NCI-H1105 treated with DMSO at 0.1 percent for 48 hours (cell line): Measurements from ENCODE around the gene MTCH2.
"Not testable (repeated sequence)": the region's sequence is repeated elsewhere in the genome, so short reads cannot be mapped to it uniquely, and the experiment has no call there.

Experiments
- DNase-seq: peaks from one replicate; lab custom pipeline; 2025; lab: John Stamatoyannopoulos, UW

The MTCH2 gene

DNA sequence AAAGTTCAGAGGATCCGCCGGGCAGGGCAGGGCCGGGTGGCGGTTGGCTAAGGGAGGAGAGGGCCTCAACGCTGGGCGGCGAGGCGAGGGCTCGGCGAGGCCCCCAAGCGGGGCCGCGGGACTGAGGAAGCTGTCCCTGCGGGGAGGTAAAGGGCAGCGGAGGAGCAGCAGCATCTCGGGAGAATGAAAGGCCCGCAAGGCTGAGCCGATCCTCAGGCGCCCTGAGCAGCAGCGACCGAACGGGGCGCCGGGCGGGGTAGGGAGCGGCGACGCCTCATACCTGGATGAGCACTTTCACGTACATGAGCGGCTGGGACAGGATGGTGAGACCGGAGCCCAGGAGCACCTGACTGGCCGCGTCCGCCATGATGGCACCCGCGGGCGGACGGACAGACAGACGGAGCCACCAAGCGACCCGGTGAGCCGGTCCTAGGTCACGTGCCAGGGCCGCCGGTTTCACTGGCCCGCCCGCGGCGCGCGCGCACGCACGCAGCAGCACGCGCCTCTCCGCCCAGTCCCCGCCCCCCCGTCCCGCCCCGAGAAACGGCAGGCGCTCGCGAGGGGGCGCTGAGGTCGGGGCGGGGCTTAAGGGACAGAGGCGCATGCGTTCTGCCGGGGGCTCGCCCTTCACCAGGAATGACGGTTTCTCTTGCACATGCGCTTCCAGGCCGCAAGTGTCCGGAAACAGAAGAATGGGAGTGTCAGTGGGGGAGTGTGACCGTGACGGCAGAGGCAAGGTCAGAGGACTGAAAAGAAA is at the start of gene MTCH2:
Gene MTCH2, minus strand, starts transcription at position 461 of the 757 bp plus-strand sequence. Its CDS starts 94 bp downstream, at position 367.
- peak; percentile 96 for DNase-seq

DNA sequence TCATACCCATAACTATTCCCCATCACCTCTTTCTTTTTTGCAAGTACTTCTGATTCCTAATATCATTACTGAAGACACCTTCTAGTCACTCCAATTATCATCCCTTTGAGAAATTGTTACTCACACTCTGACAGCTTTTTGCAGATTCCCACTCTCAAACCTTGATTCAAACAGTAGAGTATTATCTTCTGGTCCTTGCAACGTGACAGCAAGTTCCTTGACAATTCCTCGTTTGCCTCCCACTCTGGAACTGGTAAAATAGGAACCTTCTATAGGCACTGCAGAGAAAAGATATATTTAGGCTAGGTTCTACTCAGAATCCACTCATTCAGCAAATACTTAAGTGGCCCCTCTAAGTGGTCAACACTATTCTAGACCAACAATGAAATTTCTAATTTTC is 49.6 kb upstream of the MTCH2 start:
- DNase-seq: no peak

DNA sequence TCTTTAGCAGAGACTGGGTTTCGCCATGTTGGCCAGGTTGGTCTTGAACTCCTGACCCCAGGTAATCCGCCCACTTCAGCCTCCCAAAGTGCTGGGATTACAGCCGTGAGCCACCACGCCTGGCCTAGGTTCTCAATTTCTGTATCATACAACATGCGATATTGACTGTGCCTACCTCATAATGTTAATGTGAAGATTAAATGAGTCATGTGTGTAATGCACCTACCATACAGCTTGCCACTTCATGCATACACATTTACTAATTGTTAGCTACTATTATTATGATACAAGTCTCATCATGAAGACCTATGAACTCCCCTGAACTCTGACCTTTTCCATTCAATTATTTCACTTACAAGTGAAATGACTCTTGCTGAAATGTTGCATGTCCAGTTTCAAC is 47.1 kb upstream of the MTCH2 start:
- no peak for DNase-seq

DNA sequence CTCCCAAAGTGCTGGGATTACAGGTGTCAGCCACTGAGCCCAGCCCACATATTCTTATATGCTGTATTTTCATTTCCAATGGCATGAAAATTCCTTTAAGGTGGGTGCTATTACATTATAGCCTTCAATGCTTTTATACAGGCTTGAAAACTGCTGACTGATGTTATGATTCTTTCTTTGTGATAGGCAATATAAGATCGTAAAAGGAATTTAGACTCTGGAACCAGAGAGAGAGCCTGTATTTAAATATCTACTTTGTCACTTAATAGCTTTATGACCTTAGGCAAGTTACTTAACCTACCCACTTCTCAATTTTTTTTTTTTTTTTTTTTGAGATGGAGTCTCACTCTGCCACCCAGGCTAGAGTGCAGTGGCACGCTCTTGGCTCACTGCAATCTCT is 46.6 kb upstream of the MTCH2 start:
- no peak for DNase-seq

DNA sequence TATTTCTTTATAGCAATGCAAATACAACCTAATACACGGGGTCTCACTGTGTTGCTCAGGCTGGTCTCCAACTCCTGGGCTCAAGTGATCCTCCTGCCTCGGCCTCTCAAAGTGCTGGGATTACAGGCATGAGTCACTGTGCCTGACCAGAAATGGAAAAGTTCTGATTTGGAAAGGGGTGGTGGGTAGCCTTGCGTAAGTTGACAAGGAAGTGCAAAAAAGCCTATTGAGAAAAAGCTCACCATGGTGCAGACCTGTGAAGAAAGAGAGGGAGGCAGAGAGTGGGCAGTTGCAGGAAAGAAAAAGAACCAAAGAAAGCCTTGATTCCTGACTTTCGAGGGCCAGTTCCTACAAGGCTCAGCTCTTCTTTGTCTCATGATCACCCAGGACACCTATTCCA is 45.8 kb upstream of the MTCH2 start:
- no peak for DNase-seq

DNA sequence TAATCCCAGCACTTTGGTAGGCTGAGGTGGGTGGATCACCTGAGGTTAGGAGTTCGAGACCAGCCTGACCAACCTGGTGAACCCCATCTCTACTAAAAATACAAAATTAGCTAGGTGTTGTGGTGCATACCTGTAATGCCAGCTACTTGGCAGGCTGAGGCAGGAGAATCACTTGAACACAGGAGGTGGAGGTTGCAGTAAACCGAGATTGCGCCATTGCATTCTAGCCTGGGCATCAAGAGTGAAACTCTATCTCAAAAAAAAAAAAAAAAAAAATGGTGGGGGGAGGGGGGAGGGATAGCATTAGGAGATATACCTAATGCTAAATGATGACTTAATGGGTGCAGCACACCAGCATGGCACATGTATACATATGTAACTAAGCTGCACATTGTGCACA is 44.3 kb upstream of the MTCH2 start:
- DNase-seq: not testable (repeated sequence)

DNA sequence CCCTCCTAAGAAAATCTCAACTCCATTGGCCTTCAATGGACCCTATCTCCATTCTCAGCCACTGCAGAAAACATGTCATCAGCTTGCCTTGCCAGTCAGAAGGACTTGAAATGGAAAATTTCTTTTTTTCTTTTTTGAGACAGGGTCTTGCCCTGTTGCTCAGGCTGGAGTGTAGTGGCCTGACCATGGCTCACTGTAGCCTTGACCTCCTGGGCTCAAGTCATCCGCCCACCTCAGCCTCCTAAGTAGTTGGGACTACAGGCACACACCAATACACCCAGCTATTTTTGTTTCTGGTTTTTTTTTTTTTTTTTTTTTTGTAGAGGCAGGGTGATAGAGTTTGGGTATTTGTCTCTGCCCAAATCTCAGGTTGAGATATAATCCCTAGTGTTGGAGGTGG is 43.8 kb upstream of the MTCH2 start:
- no peak for DNase-seq

DNA sequence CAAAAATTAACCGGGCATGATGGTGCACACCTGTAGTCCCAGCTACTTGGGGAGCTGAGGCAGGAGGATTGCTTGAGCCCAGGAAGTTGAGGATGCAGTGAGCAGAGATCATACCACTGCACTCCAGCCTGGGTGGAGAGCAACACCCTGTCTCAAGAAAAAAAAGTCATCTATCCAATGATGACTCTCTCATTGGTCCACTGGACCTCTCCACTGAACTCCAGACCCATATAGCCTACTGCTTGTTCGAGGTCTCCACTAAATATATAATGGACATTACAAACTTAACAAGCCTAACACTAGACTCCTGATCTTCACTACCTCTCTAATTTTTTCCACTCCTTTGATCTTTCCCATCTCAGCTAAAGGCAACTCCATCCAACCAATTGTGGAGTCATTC is 33.5 kb upstream of the MTCH2 start:
- DNase-seq: no peak

DNA sequence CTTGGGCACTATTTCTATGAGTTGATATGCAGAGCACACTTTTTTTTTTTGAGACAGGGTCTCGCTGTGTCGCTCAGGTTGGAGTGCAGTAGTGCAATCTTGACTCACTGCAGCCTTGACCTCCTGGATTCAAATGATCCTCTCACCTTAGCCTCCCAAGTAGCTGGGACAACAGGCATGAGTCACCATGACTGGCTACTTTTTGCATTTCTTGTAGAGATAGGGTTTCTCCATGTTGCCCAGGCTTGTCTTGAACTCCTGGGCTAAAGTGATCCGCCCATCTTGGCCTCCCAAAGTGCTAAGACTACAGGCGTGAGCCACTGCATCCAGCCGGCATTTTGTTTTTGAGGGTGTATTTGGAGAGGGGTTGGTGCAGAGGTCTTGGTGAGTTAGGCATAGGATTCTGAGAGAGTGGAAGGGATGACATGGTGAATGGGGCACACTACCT is 29.9 kb upstream of the MTCH2 start:
- DNase-seq: no peak

DNA sequence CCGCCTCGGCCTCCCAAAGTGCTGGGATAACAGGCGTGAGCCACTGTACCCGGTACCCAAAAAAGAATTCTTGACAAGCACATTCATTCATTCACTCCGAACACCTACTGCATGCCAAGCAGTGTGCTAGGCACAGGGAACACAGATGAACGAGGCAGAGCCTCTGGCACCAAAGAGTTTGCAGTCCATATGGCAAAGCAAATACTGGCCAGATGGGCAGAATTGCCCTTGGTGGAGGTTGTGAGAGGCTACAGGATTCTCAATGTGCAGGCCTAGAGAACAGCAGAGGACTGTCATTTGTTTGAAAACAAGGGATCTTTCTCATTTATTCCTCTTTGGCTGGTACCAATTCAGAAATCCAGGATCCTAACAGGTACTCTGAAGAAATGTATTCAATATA is 27.5 kb upstream of the MTCH2 start:
- no peak for DNase-seq

DNA sequence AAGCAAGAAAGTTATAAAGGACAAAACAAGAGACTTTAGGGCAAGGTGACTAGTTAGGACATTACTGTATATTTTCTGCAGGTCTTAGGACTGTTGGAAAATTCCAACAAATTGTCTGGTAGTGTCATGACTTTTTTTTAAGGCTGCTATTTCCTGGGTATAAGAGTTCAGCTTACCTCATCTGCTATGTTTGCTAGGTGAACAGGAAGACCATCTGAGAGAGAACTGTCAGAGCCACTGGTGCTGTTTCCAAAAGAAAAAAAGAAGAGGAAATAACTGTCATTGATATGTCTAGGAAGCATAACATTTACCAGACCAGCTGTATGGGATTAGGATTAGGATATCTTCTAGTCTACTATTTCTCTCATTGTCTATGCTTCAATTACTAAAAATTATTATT is 26.3 kb upstream of the MTCH2 start:
- DNase-seq: no peak

DNA sequence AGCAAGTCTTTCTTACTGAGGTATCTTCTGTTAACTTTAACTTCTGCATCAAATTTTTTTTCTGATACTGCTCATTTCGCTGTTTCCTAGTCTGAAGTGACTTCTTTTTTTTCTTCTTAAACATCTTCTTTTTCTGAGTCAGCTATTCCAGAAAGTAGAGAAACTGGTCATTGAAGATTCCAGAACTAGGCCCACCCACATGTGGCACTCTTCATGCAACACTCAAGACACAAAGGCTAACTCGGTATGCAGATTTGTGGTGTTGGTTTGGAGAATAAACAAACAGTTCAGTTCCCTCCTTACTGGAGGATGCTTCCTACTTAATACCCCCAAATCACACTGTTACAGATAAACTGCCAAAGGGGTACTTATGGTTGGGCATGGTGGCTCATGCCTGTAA is 25.2 kb upstream of the MTCH2 start:
- no peak for DNase-seq

DNA sequence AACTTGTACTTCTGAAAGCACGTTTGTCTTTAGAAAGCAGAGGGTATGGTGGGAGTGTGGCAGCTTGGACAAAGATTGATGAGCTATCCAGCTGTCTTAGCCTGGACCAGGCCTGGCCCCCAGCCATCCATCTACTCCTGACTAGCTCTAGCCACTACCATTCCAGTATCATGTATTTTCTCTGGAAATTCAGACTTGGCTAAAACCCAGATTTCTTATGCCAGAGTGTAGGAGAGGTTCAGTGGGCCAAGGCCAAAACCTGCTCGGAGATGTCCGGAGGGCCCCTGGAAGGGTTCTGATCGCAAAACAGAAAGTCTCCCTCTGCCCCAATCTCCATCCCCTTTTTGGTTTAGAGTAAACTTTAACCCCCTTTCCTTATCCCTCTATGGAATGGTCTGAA is 24.8 kb upstream of the MTCH2 start:
- no peak for DNase-seq

DNA sequence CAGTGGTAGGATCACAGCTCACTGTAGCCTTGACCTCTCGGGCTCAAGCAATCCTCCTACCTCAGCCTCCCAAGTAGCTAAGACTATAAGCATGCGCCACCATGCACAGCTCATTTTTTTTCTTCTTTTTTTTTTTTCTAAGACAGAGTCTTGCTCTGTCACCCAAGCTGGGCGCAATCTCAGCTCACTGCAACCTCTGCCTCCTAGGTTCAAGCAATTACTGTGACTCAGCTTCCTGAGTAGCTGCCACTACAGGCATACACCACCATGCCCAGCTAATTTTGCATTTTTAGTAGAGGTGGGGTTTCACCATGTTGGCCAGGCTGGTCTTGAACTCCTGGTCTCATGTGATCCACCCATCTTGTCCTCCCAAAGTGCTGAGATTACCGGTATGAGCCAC is 22.6 kb upstream of the MTCH2 start:
- DNase-seq: not testable (repeated sequence)

DNA sequence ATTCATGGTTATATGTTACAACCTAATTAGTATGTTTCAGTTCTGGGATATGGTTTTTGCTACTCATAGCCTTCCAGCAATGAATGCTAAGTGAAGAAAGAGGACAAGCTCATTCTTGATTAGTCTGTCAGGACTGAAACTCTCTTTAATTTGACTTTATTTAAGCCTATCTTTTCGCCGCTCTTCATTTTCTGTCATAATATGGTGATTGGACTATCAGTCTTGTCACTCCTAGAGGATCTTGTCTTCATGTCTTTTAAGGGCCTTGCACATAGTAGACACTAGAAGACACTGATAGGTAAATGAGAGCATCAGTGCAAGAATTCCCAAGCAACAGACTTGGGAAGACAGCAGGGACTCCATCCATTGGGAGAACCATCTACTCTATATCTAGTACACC is 18.9 kb upstream of the MTCH2 start:
- DNase-seq: no peak

DNA sequence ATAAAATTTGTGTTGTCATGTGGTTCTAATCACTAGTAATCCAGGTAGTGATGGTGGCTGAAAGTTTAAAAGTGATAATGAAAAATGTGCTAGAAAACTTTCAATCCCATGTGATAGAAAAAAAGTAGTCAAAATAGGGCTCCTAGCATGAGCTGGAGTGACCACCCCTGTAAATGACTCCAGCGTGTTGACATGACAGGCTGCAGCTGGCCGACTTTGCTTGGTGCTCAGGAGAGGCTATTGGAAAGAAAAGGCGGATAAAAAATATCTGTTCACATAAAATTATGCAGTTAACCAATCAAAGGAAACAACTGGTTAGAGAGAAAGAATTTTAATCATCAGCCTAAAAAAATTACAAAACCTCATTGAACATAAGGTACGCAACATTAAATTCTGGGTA is 16.9 kb upstream of the MTCH2 start:
- DNase-seq: no peak

DNA sequence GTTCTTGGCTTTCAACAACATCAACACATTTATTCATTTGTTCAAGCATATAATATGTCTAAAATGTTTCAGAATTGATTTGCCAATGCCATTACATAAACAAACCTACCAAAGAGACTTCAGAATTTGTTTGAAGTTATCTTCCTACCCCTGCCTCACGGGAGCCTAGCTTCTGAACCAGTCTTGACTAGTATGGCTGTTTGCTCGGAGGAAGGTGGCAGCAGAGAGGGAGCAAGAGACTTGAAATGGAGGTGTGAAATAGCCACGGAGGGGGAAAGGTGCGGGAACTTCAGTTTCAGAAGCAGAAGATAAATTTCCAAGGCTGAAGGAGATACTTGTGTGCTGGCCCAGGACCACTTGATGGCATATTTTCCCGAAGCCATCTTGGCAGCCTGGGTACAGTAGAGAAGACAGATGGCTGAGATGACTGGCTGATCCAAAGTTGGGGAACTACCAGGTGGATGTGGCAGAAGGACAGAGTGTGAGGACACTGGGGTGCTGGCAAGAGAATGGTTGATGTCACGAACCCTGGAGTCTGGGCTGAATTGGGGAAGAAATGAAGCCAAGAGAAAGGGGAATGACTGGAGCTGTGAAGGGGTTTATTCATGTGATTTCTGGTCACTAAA is 14.0 kb upstream of the MTCH2 start:
- DNase-seq: no peak

DNA sequence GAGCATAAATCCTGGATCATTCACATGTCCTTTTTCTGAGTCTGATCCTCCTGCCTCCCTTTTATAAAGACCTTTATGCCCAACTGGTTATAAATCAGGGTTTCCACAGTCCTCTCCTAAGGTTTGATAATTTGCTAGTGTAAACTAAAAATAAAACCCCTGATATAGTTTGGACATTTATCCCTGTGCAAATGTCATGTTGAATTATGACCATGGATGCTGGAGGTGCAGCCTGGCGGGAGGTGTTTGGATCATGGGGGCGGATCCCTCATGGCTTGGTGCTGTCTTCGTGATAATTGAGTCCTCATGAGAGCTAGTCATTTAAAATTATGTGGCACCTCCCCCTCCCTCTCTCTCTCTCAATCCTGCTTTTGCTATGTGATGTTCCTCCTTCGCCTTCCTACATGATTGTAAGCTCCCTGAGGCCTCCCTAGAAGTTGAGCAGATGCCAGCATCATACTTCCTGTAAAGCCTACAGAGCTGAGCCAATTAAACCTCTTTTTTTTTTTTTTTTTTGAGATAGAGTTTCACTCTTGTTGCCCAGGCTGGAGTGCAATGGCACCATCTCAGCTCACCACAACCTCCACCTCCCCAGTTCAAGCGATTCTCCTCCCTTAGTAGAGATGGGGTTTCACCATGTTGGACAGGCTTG is 9.6 kb upstream of the MTCH2 start:
- DNase-seq: no peak

DNA sequence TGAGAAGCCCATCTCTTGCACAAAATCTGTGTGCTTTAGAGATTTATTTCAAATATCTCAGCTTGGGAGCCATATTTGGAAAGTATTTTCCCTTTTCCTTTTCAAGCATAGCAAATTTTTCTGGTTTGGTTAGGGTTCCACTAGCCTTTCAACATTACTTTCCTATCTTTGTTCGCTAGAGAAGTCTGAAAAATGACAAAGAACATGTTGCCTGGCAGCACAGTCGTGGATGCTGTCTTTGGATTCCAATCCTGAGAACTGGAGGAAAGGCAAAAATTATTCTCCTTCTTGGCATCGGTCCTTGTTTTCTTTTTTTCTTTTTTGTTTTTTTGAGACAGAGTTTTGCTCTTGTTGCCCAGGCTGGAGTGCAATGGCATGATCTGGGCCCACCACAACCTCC is 6.9 kb upstream of the MTCH2 start:
- no peak for DNase-seq

DNA sequence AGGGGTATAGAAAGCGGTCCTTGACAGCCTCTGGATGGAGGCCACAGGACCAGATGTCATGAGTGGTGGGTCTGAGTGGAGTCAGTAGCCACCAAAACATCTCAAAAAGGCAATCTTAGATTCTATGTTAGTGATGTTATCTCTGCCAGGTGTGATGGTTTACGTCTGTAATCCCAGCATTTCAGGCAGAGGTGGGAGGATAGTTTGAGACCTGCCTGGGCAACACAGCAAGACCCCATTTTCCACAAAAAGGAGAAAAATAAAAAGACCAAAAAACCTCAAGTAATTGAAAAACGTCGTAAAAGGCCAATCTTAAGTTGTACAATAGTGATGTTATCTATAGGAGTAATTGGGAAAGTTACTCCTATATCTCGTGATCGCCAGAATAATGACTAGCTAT is 3.7 kb upstream of the MTCH2 start:
- no peak for DNase-seq

DNA sequence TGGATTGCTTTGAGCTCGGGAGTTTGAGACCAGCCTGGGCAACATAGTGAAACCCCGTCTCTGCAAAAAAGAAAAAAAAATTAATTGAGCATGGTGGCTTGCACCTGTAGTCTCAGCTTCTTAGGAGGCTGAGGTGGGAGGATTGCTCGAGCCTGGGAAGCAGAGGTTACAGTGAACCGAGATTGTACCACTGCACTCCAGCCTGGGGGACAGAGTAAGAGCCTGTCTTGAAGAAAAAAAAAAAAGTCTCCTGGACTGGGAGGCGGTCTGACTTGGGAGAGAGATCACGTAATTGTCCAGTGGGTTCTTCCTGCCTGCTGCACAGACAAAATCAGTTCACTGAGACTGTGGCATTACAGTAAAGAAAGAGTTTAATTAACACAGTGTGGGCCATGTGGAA is 3.1 kb upstream of the MTCH2 start:
- no peak for DNase-seq

DNA sequence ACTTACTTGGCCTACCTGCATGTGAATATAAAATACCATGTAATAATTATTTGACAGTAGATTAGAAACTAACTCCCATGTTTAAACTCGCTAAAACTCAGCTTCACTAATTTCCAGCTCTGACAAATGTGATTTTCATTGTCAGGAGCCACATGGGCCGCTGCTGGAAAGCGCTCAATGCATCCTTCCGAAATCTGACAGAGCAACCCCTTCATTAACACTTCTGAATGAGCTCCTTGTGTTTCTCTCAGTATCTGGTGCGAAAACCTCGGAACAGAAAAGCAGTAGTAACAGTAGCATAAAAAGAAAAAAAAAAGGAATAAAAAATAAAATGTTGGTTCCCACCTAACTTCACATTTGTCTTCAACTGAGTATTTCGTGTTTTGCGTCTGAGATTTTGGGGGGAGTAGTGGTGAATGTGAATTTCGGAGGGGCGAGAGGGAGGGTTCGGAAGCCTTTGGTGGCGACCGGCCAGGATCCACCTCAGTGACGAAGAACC is 710 bp downstream of the MTCH2 start:
- no peak for DNase-seq

DNA sequence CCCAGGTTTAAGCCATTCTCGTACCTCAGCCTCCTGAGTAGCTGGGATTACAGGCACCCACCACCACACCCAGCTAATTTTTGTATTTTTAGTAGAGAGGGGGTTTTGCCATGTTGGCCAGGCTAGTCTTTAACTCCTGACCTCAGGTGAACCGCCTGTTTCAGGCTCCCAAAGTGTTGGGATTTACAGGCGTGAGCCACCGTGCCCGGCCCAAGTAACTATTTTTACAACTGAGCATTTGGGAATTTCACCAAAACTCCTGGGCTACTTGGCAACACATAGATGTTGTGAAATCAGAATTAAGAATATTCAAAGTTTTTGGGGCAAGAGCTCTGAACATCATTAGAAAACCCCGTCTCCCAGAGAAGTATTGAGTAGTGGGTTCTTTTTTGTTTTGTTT is 1.9 kb downstream of the MTCH2 start:
- DNase-seq: not testable (repeated sequence)
